Parathyroid adenoma (tissue), 2 donors: Measurements from ENCODE around the gene FGF10.
A peak's percentile ranks its signal among the peaks of the same experiment; 100 is the strongest.

Experiments used
- H2AFZ ChIP-seq: fragments of 300-600 bp; sonication (generic); one replicate; pipeline ENCODE4 v1.7.0; 2017; ENCODE audit warnings: antibody characterized with exemption, mild to moderate bottlenecking
- H3K27ac ChIP-seq: fragments of 300-600 bp; sonication (generic); one replicate; pipeline ENCODE4 v1.7.0; 2017
- H3K27me3 ChIP-seq: fragments of 300-600 bp; sonication (generic); one replicate; pipeline ENCODE4 v1.7.0; 2017; ENCODE audit warnings: low read length; ENCODE audit not compliant: control insufficient read depth, insufficient read depth
- H3K36me3 ChIP-seq: fragments of 300-600 bp; sonication (generic); one replicate; pipeline ENCODE4 v1.7.0; 2017; ENCODE audit warnings: low read length; ENCODE audit not compliant: control insufficient read depth, insufficient read depth
- H3K4me1 ChIP-seq: fragments of 300-600 bp; sonication (generic); one replicate; pipeline ENCODE4 v1.7.0; 2017; ENCODE audit warnings: control low read depth
- H3K4me2 ChIP-seq: fragments of 300-600 bp; sonication (generic); one replicate; pipeline ENCODE4 v1.7.0; 2017; ENCODE audit warnings: low read length
- H3K4me3 ChIP-seq: fragments of 300-600 bp; sonication (generic); one replicate; pipeline ENCODE4 v1.7.0; 2017; ENCODE audit warnings: low read depth, low read length
- H3K79me2 ChIP-seq: fragments of 300-600 bp; sonication (generic); one replicate; pipeline ENCODE4 v1.7.0; 2017; ENCODE audit warnings: control low read depth
- H3K9ac ChIP-seq: fragments of 300-600 bp; sonication (generic); one replicate; pipeline ENCODE4 v1.7.0; 2017; ENCODE audit warnings: mild to moderate bottlenecking
- H3K9me3 ChIP-seq: fragments of 300-600 bp; sonication (generic); one replicate; pipeline ENCODE4 v1.7.0; 2017; ENCODE audit warnings: low read length; ENCODE audit not compliant: control insufficient read depth
- TF ChIP-seq, protein P1 (sequence below): fragments of 300-600 bp; sonication (generic); IDR thresholded peaks from one replicate; pipeline ENCODE4 v1.7.0; 2017; ENCODE audit warnings: antibody characterized with exemption, mild to moderate bottlenecking
- donor health status: primary hyperparathyroidism.

FGF10 gene

DNA sequence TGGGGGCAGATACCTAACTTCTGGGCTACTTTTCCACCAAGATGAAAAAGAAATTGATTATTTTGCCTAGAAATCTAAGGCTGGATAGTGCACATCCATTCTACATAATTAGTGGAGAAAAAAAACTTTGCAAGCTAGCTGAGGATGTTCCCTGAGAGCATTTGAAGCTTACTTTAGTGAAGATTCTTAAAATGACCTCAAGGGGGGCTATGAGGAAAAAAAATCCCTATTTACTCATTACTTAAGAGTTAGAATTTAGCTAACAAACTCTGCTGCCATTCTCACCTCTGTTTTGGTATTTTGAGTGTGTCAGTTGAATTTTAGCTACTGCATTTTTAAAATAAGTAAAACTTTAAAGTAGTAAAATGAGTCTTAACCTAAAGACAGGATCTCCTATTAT, 9.2 kb upstream of the FGF10 start:
- H3K4me1 ChIP-seq, result no peaks in the 10 kb centered on the region
- no peak overlapping the region for H3K4me3 ChIP-seq
- no peaks in the 10 kb centered on the region for H3K79me2 ChIP-seq
- no peak overlapping the region for H2AFZ ChIP-seq
- no peak overlapping the region for H3K9ac ChIP-seq
- H3K36me3 ChIP-seq, result no peaks in the 10 kb centered on the region
- TF ChIP-seq, protein P1, sequence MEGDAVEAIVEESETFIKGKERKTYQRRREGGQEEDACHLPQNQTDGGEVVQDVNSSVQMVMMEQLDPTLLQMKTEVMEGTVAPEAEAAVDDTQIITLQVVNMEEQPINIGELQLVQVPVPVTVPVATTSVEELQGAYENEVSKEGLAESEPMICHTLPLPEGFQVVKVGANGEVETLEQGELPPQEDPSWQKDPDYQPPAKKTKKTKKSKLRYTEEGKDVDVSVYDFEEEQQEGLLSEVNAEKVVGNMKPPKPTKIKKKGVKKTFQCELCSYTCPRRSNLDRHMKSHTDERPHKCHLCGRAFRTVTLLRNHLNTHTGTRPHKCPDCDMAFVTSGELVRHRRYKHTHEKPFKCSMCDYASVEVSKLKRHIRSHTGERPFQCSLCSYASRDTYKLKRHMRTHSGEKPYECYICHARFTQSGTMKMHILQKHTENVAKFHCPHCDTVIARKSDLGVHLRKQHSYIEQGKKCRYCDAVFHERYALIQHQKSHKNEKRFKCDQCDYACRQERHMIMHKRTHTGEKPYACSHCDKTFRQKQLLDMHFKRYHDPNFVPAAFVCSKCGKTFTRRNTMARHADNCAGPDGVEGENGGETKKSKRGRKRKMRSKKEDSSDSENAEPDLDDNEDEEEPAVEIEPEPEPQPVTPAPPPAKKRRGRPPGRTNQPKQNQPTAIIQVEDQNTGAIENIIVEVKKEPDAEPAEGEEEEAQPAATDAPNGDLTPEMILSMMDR, result no peak
- no peaks in the 10 kb centered on the region for H3K27me3 ChIP-seq
- H3K9me3 ChIP-seq, result no peaks in the 10 kb centered on the region
- no peak overlapping the region for H3K27ac ChIP-seq
- H3K4me2 ChIP-seq, result no peak overlapping the region

DNA sequence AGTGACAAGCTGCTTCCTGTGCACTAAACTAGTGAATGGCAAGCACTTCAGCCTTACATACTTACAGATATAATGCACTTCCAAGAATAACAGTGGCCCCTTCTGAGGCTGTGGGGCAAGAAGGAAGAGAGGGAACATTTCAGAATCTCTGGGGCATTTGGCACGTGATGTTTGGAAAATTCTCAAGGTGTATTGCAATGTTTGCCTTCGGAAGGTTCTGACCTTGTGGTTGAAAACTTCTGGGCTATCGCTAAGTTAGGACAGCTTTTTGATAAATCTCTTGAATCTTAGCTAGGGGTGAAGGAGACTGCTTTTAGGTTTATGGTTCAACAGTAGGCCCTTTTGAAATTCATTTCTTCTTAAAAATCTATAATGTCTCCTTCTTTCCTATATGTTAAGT, 7.1 kb upstream of the FGF10 start:
- Histone ChIP-seq H3K36me3 (no peaks in the 10 kb centered on the region), H3K27me3 (no peaks in the 10 kb centered on the region), H3K9me3 (no peaks in the 10 kb centered on the region), H3K4me2 (no peak overlapping the region), H3K79me2 (no peaks in the 10 kb centered on the region), H3K4me3 (no peak overlapping the region), H3K9ac (no peak overlapping the region), H3K4me1 (no peaks in the 10 kb centered on the region), H3K27ac (no peak overlapping the region), H2AFZ (no peak overlapping the region)
- TF ChIP-seq, protein P1, result no peak

DNA sequence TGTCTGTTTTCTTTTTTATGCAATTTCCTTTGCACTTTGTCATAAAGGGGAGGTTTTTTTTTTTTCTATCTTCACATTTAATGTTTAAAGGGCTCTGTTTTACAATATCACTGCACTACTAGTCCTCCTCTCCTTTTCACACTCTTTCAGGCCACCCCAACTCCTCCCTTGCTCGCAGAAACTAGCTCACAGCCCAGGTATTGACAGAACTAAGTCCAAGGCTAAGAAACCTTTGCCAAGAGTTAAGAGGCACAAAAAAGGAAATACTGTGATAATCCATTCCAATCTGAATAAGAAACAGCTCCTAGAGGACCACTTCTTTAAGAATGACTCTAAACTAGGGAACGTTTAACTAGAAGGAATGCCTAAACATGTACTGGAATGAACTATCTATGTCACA, 1.1 kb upstream of the FGF10 start:
- H3K9me3 ChIP-seq, result no peaks in the 10 kb centered on the region
- H2AFZ ChIP-seq, result no peak overlapping the region
- TF ChIP-seq, protein P1, result no peak
- H3K4me2 ChIP-seq, result no peak overlapping the region
- no peak overlapping the region for H3K9ac ChIP-seq
- H3K36me3 ChIP-seq, result no peaks in the 10 kb centered on the region
- H3K4me1 ChIP-seq, result no peaks in the 10 kb centered on the region
- H3K27me3 ChIP-seq, result no peaks in the 10 kb centered on the region
- H3K27ac ChIP-seq, result no peak overlapping the region
- no peaks in the 10 kb centered on the region for H3K79me2 ChIP-seq
- no peak overlapping the region for H3K4me3 ChIP-seq

DNA sequence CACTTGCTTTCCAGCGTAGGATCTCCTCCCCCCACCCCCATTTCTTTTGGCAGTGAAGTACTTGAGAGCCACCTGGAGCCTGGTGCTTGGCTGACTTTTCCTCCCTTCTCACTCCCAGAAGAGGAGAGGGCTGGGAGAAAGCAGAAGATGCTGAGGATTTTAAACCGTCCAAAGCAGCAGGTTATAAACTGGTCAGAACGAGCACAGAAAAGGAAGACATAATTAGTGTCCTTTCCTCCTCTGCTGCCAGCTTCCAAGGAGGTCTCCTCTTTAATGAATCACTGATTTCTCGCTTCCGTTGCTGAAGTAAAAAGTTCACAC, 563 bp upstream of the FGF10 start:
- H3K36me3 ChIP-seq, result no peaks in the 10 kb centered on the region
- TF ChIP-seq, protein P1, result no peak
- peak overlapping the region; percentile 42 for H3K4me3 ChIP-seq
- peak overlapping the region; percentile 63 for H2AFZ ChIP-seq
- H3K4me2 ChIP-seq, result peak overlapping the region; percentile 67
- H3K9me3 ChIP-seq, result no peaks in the 10 kb centered on the region
- no peak overlapping the region for H3K27ac ChIP-seq
- no peaks in the 10 kb centered on the region for H3K79me2 ChIP-seq
- H3K9ac ChIP-seq, result no peak overlapping the region
- no peaks in the 10 kb centered on the region for H3K4me1 ChIP-seq
- H3K27me3 ChIP-seq, result no peaks in the 10 kb centered on the region

DNA sequence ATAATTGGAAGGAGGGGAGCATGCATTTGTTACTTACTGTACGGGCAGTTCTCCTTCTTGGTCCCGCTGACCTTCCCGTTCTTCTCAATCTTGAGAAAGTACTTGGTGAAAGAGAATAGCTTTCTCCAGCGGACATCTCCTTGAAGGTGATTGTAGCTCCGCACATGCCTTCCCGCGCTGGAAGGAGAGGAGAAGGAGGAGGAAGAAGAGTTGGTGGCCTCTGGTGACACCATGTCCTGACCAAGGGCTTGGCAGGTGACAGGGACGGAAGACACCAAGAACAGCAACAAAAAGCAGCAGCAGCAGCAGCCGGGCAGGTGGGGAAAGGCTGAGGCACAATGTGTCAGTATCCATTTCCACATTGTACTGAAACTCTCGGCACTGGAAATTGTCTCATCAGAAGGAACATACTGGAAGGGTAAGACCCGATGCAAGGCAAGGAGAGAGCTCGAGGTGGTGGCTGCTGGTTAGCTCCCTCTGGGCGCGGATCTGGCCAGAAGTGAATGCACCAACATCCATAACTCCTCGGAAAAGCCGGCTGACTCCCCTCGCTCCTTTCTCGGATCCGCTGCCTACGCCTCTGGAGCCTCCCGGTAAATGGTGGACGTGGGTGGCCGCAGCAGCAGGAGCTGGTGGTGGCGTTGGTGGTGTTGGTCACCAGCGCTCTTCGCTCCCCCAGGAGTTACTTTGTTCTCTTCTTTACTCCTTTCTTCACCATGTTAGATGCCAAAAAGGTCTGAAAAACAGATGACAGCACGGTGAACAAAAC, 715 bp downstream of the FGF10 start:
- H3K4me2 ChIP-seq, result peak overlapping the region; percentile 67
- no peaks in the 10 kb centered on the region for H3K27me3 ChIP-seq
- H2AFZ ChIP-seq, result peak overlapping the region; percentile 63
- H3K9ac ChIP-seq, result no peak overlapping the region
- no peaks in the 10 kb centered on the region for H3K79me2 ChIP-seq
- H3K27ac ChIP-seq, result no peak overlapping the region
- TF ChIP-seq, protein P1, result no peak
- H3K36me3 ChIP-seq, result no peaks in the 10 kb centered on the region
- H3K4me1 ChIP-seq, result no peaks in the 10 kb centered on the region
- peak overlapping the region; percentile 42 for H3K4me3 ChIP-seq
- H3K9me3 ChIP-seq, result no peaks in the 10 kb centered on the region
